Measurements from ENCODE around the gene RSRC1. TPM values are rescaled to one million over a fixed set of nuclear protein-coding genes. Genes with fewer than 3 reads are reported as not detected.
A peak's percentile ranks its signal among the peaks of the same experiment; 100 is the strongest.

RSRC1 gene
- total and polyA plus RNA-seq, 2 of the 13 experiments (the other 11 are each of a cell fraction or from before 2014, with no cell fraction given), result 4.9 to 63.0 TPM

- TF ChIP-seq ZSCAN5A (CRISPR knock-in tag; IDR thresholded peaks at IDR 0.05; ENCODE audit: borderline replicate concordance) (peak; percentile 37; the same call in 1 of the 2 replicates), ZNF775 (CRISPR knock-in tag; IDR thresholded peaks at IDR 0.05; ENCODE audit: borderline replicate concordance) (no peak), HES4 (CRISPR knock-in tag; IDR thresholded peaks at IDR 0.05; ENCODE audit: borderline replicate concordance) (no peak), MED8 (CRISPR knock-in tag; IDR thresholded peaks at IDR 0.05; ENCODE audit: insufficient replicate concordance) (no peak), FOXA3 (CRISPR knock-in tag; IDR thresholded peaks at IDR 0.05) (peak; percentile 99), ZNF570 (CRISPR knock-in tag; IDR thresholded peaks at IDR 0.05; ENCODE audit: borderline replicate concordance) (no peak), ZBTB21 (CRISPR knock-in tag; IDR thresholded peaks at IDR 0.05) (no peak), ZNF7 (CRISPR knock-in tag; IDR thresholded peaks at IDR 0.05) (0 out of 2 replicates have a peak, but pooled peaks have one; percentile 22), SRSF4 (IDR thresholded peaks at IDR 0.05; ENCODE audit: low read depth, low read length, poor library complexity, severe bottlenecking) (no peak), HNF4G (IDR thresholded peaks at IDR 0.05; ENCODE audit: borderline replicate concordance, low read depth, low read length) (peak; percentile 96), HNF4G (CRISPR knock-in tag; IDR thresholded peaks at IDR 0.05; ENCODE audit: borderline replicate concordance, low read depth) (0 out of 2 replicates have a peak, but pooled peaks have one; percentile 87), BCL6 (CRISPR knock-in tag; IDR thresholded peaks at IDR 0.05) (peak; percentile 88), RFXANK (CRISPR knock-in tag; IDR thresholded peaks at IDR 0.05) (no peak), SETDB1 (CRISPR knock-in tag; IDR thresholded peaks at IDR 0.05; ENCODE audit: borderline replicate concordance) (no peak), GABPB1 (CRISPR knock-in tag; IDR thresholded peaks at IDR 0.05) (no peak)
- TF ChIP-seq, protein P1, sequence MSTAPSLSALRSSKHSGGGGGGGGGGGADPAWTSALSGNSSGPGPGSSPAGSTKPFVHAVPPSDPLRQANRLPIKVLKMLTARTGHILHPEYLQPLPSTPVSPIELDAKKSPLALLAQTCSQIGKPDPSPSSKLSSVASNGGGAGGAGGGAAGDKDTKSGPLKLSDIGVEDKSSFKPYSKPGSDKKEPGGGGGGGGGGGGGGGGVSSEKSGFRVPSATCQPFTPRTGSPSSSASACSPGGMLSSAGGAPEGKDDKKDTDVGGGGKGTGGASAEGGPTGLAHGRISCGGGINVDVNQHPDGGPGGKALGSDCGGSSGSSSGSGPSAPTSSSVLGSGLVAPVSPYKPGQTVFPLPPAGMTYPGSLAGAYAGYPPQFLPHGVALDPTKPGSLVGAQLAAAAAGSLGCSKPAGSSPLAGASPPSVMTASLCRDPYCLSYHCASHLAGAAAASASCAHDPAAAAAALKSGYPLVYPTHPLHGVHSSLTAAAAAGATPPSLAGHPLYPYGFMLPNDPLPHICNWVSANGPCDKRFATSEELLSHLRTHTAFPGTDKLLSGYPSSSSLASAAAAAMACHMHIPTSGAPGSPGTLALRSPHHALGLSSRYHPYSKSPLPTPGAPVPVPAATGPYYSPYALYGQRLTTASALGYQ (CRISPR knock-in tag; IDR thresholded peaks at IDR 0.05), result 0 out of 2 replicates have a peak, but pooled peaks have one; percentile 76
- TF ChIP-seq, protein P2, sequence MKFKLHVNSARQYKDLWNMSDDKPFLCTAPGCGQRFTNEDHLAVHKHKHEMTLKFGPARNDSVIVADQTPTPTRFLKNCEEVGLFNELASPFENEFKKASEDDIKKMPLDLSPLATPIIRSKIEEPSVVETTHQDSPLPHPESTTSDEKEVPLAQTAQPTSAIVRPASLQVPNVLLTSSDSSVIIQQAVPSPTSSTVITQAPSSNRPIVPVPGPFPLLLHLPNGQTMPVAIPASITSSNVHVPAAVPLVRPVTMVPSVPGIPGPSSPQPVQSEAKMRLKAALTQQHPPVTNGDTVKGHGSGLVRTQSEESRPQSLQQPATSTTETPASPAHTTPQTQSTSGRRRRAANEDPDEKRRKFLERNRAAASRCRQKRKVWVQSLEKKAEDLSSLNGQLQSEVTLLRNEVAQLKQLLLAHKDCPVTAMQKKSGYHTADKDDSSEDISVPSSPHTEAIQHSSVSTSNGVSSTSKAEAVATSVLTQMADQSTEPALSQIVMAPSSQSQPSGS (CRISPR knock-in tag; IDR thresholded peaks at IDR 0.05), result peak; percentile 63; the same call in 1 of the 2 replicates
- TF ChIP-seq, protein P3, sequence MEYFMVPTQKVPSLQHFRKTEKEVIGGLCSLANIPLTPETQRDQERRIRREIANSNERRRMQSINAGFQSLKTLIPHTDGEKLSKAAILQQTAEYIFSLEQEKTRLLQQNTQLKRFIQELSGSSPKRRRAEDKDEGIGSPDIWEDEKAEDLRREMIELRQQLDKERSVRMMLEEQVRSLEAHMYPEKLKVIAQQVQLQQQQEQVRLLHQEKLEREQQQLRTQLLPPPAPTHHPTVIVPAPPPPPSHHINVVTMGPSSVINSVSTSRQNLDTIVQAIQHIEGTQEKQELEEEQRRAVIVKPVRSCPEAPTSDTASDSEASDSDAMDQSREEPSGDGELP (IDR thresholded peaks at IDR 0.05; ENCODE audit: borderline replicate concordance, low read depth), result no peak
- TF ChIP-seq, protein P4, sequence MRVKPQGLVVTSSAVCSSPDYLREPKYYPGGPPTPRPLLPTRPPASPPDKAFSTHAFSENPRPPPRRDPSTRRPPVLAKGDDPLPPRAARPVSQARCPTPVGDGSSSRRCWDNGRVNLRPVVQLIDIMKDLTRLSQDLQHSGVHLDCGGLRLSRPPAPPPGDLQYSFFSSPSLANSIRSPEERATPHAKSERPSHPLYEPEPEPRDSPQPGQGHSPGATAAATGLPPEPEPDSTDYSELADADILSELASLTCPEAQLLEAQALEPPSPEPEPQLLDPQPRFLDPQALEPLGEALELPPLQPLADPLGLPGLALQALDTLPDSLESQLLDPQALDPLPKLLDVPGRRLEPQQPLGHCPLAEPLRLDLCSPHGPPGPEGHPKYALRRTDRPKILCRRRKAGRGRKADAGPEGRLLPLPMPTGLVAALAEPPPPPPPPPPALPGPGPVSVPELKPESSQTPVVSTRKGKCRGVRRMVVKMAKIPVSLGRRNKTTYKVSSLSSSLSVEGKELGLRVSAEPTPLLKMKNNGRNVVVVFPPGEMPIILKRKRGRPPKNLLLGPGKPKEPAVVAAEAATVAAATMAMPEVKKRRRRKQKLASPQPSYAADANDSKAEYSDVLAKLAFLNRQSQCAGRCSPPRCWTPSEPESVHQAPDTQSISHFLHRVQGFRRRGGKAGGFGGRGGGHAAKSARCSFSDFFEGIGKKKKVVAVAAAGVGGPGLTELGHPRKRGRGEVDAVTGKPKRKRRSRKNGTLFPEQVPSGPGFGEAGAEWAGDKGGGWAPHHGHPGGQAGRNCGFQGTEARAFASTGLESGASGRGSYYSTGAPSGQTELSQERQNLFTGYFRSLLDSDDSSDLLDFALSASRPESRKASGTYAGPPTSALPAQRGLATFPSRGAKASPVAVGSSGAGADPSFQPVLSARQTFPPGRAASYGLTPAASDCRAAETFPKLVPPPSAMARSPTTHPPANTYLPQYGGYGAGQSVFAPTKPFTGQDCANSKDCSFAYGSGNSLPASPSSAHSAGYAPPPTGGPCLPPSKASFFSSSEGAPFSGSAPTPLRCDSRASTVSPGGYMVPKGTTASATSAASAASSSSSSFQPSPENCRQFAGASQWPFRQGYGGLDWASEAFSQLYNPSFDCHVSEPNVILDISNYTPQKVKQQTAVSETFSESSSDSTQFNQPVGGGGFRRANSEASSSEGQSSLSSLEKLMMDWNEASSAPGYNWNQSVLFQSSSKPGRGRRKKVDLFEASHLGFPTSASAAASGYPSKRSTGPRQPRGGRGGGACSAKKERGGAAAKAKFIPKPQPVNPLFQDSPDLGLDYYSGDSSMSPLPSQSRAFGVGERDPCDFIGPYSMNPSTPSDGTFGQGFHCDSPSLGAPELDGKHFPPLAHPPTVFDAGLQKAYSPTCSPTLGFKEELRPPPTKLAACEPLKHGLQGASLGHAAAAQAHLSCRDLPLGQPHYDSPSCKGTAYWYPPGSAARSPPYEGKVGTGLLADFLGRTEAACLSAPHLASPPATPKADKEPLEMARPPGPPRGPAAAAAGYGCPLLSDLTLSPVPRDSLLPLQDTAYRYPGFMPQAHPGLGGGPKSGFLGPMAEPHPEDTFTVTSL (CRISPR knock-in tag; IDR thresholded peaks at IDR 0.05; ENCODE audit: borderline replicate concordance), result peak; percentile 98
These were observed 258.4 kb downstream of the RSRC1 start (continued) for GRCh38 chr3:158368271-158368670.

Data from HepG2 (cell line).